ENCODE data around the gene BST2.

- TF ChIP-seq CTCF (IDR thresholded peaks at IDR 0.05) (no peak), EP300 (IDR thresholded peaks at IDR 0.05) (no peak), POLR2A (IDR thresholded peaks at IDR 0.05; ENCODE audit: low read depth) (no peak)
These were observed 52.0 kb downstream of the BST2 start for GRCh38 chr19:17353386-17353785.
